NCI-H2171 treated with DMSO at 0.1 percent for 48 hours (cell line): ENCODE results near the gene SNAP91.
"Not testable (repeated sequence)": the region's sequence is repeated elsewhere in the genome, so short reads cannot be mapped to it uniquely, and the experiment has no call there.

Experiments used
- DNase-seq: peaks from one replicate; lab custom pipeline; 2025; lab: John Stamatoyannopoulos, UW

The SNAP91 gene

GRCh38 chr6:83615025-83615999 is 93.6 kb downstream of the SNAP91 start:
- peak; percentile 73 for DNase-seq

DNA sequence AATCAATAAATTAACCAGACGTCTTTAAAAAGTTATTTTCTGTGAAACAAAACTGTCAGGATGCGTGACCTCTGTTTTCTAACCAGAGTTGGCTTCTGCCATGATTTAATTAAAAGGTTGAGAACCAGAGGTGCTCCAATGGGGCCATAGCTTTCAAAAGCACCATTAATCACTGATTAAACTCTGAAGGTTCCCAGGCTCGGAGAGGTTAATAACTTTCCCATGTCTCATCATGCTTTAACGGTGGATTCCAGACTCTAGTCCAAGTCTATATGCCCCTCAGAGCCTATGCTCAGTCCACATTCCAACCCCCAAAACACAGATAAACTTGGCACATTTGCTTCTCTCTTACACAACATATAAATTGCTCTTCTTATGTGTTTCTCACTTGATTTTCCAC is 95.5 kb downstream of the SNAP91 start:
- DNase-seq: no peak

DNA sequence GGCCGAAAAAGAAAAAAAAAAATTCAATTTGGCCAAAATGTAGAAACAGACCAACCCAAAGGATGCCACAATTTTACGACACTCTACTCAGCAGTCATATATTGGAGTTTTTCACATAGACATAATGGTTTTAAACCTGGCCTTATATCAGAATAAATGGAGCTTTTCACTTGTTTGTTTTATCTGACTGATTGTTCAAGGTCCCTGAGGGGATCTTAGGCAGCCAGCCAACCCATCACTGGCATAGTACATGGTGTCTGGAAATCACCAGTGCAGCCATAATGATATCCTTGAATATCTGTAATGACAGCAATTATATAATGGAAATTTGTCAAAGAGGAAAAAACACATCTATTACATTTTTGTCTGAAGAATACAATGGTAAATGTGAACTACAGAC is 99.7 kb downstream of the SNAP91 start:
- peak; percentile 30 for DNase-seq

GRCh38 chr6:83605517-83605916 is 103.4 kb downstream of the SNAP91 start:
- no peak for DNase-seq

- DNase-seq: no peak
Observed at GRCh38 chr6:83603551-83603950, 105.3 kb downstream of the SNAP91 start.

DNA sequence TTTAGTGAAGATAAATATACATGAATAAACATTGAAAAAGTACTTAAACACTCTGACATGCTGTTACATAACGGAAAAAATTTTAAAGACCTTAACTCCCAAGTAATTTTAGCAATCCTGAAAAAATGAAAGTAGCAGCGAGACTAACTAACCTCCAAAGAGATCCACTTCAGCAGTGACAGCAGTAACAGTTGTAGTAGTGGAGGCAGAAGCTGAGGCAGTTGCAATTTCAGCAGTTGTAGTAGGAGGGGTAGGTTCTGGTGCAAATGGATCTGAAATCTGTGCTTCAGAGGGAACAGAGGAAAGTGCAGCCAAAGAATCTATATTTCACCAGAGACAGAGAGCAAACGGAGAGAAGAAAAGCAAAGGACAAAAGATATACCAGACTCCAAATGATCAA is 107.8 kb downstream of the SNAP91 start:
- DNase-seq: no peak

GRCh38 chr6:83600459-83600858 is 108.4 kb downstream of the SNAP91 start:
- no peak for DNase-seq

DNA sequence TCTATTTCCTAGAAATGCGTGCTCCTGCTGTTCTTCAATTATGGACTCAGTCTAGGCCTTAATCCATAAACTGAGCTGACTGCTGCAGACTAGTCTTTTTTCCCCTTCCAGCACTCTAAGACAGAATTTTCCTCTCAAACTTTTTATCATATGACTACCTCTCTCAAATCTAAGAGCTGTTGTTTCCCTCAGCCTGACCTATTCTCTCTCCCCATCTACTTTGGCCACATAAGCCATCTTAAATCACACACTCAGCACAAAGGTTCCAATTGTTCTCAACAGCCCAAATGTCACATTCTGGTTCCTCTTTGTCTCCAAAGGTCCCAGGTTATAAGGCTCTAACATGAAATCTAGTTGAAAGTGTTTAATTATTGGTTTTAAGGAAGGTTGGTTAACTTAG is 111.4 kb downstream of the SNAP91 start:
- no peak for DNase-seq

DNA sequence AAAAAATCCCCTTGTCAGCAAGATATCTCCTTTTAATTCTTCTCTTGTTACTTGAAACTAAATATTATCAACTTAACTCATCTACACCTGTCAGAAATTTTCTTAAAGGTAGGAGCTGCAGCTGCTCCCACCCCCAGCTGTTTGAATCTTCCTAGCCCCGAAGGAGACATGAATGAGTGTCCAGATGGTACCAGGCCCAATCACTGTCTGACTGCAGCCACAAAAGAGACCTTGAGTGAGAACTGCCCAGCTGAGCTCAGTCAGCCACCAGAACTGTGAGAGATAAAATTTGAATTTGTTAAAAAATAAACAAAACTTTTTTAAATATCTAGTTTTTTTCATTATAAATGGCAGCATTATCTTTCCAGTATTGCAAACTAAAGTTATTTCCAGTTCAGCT is 111.8 kb downstream of the SNAP91 start:
- DNase-seq: peak; percentile 42

GRCh38 chr6:83594941-83595340 is 114.0 kb downstream of the SNAP91 start:
- no peak for DNase-seq

DNA sequence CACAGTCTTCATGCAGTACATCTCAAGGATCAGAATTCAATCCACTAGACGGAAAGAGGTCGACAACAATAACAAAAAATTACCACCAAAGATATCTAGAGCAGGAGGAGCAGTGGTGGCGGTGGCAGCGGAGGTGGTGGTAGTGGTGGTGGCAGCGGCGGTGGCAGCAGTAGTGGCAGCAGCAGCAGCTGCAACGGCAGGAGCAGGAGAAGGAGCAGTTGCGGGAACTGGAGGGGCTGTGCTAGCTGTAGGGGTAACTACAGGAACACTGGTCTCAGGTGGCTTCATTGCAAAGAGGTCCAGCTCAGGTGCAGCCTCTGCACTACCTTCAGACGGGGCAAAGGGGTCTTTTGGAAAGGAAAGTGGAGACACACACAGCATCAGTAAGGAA is 115.5 kb downstream of the SNAP91 start:
- DNase-seq: no peak

DNA sequence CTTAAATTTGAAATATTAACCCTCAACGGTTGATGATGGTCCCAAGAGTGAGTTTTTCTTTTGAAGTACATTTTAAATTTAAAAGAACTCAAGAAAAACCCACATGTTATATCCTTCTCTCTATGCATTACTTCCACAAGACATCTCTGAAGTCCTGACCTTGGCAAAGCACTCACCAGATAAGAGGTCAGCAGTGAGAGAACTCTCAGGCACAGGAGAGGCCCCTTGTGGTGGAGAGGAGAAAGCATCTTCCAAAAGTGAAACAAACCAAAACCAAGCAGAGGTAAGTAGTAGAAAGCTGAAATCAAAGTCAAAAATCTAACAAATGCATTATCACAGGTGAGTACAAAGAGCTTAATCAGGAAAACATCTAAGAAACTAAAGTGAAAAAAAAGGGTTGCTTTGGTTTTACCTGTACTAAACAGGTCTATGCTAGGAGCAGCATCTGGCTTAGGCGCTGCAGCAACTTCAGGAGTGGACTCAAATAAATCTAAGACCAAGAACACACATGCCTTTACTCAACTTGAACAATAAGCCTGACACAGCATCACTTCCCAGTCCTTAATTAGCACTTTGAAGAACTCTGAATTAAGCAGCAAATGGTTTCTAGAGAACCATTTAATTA is 116.0 kb downstream of the SNAP91 start:
- DNase-seq: peak; percentile 24

- DNase-seq: no peak
Observed at GRCh38 chr6:83590416-83590815, 118.5 kb downstream of the SNAP91 start.

- DNase-seq: no peak
Observed at GRCh38 chr6:83589076-83589475, 119.8 kb downstream of the SNAP91 start.

GRCh38 chr6:83578057-83578456 is 130.8 kb downstream of the SNAP91 start:
- no peak for DNase-seq

DNA sequence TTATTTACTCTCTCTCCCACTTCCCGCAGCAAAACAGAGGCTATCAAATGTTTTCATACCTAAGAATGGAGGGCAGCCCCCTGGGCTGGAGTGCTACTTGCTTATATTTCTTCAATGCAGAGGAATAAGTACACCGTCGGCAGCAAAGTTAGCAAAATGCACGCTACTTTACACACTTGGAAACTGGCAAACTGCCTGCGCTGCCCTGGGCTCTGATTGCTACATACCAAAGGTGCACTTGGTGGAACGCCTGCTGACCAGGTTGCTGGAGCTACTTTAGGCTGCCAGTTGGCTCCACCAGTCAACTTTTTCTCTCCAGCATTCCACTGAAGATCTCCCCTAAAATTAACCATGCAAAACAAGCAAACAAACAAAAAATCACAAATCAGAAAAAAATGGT is 134.1 kb downstream of the SNAP91 start:
- DNase-seq: no peak

GRCh38 chr6:83571663-83572185 is 137.2 kb downstream of the SNAP91 start:
- DNase-seq: not testable (repeated sequence)

GRCh38 chr6:83558975-83559374 is 149.9 kb downstream of the SNAP91 start:
- DNase-seq: no peak

GRCh38 chr6:83556871-83557270 is 152.0 kb downstream of the SNAP91 start:
- no peak for DNase-seq

DNA sequence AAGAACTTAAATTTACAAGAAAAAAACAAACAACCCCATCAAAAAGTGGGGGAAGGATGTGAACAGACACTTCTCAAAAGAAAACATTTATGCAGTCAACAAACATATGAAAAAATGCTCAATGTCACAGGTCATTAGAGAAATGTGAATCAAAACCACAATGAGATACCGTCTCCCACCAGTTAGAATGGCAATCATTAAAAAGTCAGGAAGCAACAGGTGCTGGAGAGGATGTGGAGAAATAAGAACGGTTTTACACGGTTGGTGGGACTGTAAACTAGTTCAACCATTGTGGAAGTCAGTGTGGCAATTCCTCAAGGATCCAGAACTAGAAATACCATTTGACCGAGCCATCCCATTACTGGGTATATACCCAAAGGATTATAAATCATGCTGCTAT is 157.2 kb downstream of the SNAP91 start:
- not testable (repeated sequence) for DNase-seq

DNA sequence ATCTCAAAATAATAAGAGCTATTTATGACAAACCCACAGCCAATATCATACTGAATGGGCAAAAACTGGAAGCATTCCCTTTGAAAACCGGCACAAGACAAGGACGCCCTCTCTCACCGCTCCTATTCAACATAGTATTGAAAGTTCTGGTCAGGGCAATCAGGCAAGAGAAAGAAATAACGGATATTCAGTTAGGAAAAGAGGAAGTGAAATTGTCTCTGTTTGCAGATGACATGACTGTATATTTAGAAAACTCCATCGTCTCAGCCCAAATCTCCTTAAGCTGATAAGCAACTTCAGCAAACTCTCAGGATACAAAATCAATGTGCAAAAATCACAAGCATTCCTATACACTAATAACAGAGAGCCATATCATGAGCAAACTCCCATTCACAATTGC is 158.4 kb downstream of the SNAP91 start:
- not testable (repeated sequence) for DNase-seq

- DNase-seq: no peak
Observed at GRCh38 chr6:83546636-83547035, 162.3 kb downstream of the SNAP91 start.

- DNase-seq: no peak
Observed at GRCh38 chr6:83539678-83540077, 169.2 kb downstream of the SNAP91 start.
